Smooth muscle cell (in vitro differentiated cells): ENCODE data around the gene CRAMP1. TPM values are rescaled to one million over a fixed set of nuclear protein-coding genes. Genes with fewer than 3 reads are reported as not detected.

ENCODE experiments used
- DNase-seq: peaks from one replicate; lab custom pipeline; 2025; ENCODE audit not compliant: unreplicated experiment; lab: John Stamatoyannopoulos, UW
- H2AFZ ChIP-seq: fragments of 200-600 bp; sonication (generic); 2 replicates; pipeline ENCODE4 v1.6.0; 2016; ENCODE audit warnings: antibody characterized with exemption, low read depth, mild to moderate bottlenecking
- H3F3A ChIP-seq: fragments of 200-600 bp; sonication (generic); 2 replicates; pipeline ENCODE4 v1.6.0; 2017; ENCODE audit warnings: antibody characterized with exemption, low read depth
- H3K27ac ChIP-seq: fragments of 200-600 bp; sonication (generic); 2 replicates; pipeline ENCODE4 v1.5.1; 2016; ENCODE audit warnings: low read depth, mild to moderate bottlenecking
- H3K27me3 ChIP-seq: fragments of 200-600 bp; sonication (generic); 2 replicates; pipeline ENCODE4 v1.6.1; 2016; ENCODE audit warnings: low read depth, mild to moderate bottlenecking
- H3K36me3 ChIP-seq: fragments of 200-600 bp; sonication (generic); 2 replicates; pipeline ENCODE4 v1.5.1; 2016; ENCODE audit warnings: low read depth
- H3K4me1 ChIP-seq: fragments of 200-600 bp; sonication (generic); 2 replicates; pipeline ENCODE4 v1.5.1; 2016; ENCODE audit warnings: low read depth
- H3K4me2 ChIP-seq: fragments of 200-600 bp; sonication (generic); 2 replicates; pipeline ENCODE4 v1.6.0; 2016; ENCODE audit warnings: mild to moderate bottlenecking
- H3K4me3 ChIP-seq: fragments of 200-600 bp; sonication (generic); 2 replicates; pipeline ENCODE4 v1.5.1; 2016; ENCODE audit warnings: mild to moderate bottlenecking
- H3K79me2 ChIP-seq: fragments of 200-600 bp; sonication (generic); 2 replicates; pipeline ENCODE4 v1.6.0; 2016; ENCODE audit warnings: low read depth, mild to moderate bottlenecking
- H3K9ac ChIP-seq: fragments of 200-600 bp; sonication (generic); 2 replicates; pipeline ENCODE4 v1.6.0; 2016; ENCODE audit warnings: low read depth
- H3K9me3 ChIP-seq: fragments of 200-600 bp; sonication (generic); replicated peaks from 2 replicates; pipeline ENCODE4 v1.5.1; 2016; ENCODE audit warnings: low read depth
- H4K20me1 ChIP-seq: fragments of 200-600 bp; sonication (generic); 2 replicates; pipeline ENCODE4 v1.6.0; 2016; ENCODE audit warnings: low read depth
- CTCF ChIP-seq: fragments of 200-600 bp; sonication (generic); IDR thresholded peaks from 2 replicates; pipeline ENCODE4 v1.5.1; 2017; ENCODE audit warnings: borderline replicate concordance, mild to moderate bottlenecking, antibody characterized with exemption; ENCODE audit not compliant: insufficient read depth, poor library complexity, severe bottlenecking
- WGBS: methylation state at CpG from one replicate; pipeline ENCODE4 v1.1.7; 2016; ENCODE audit warnings: low lambda C conversion rate; 5-methylcytosine and 5-hydroxymethylcytosine counted together
- polyA plus RNA-seq: library from polyadenylated mRNA; unstranded; fragments of >200 nt; fragmentation: Nextera tagmentation; extraction: Ambion mirVana; gene quantifications from 2 replicates; pipeline ENCODE4 v1.2.1, GENCODE V29; 2016
- total RNA-seq: library from RNA; depleted of rRNA; stranded (reverse); fragments of >200 nt; gene quantifications from 2 replicates; pipeline ENCODE4 v1.2.3, GENCODE V29; 2014

Gene CRAMP1
- total and polyA plus RNA-seq, 2 experiments from 2014 or later: 7.9 to 16.5 TPM

- Histone ChIP-seq H2AFZ (no peak overlapping the region), H3K9ac (no peak overlapping the region), H3K4me1 (no peaks in the 10 kb centered on the region), H3K27ac (no peak overlapping the region), H3K9me3 (no peaks in the 10 kb centered on the region), H3K79me2 (peaks cover 40% of the 10 kb centered on the region), H3F3A (no peaks in the 10 kb centered on the region), H3K36me3 (peaks cover 6% of the 10 kb centered on the region), H4K20me1 (peaks cover 79% of the 10 kb centered on the region), H3K4me3 (no peak overlapping the region), H3K27me3 (no peaks in the 10 kb centered on the region), H3K4me2 (no peak overlapping the region)
- no peak for DNase-seq
- WGBS: 62% methylated on average over 13 of the region's 13 CpGs
- TF ChIP-seq CTCF: no peak
These were observed 22.9 kb downstream of the CRAMP1 start for GRCh38 chr16:1635070-1635469.

DNA sequence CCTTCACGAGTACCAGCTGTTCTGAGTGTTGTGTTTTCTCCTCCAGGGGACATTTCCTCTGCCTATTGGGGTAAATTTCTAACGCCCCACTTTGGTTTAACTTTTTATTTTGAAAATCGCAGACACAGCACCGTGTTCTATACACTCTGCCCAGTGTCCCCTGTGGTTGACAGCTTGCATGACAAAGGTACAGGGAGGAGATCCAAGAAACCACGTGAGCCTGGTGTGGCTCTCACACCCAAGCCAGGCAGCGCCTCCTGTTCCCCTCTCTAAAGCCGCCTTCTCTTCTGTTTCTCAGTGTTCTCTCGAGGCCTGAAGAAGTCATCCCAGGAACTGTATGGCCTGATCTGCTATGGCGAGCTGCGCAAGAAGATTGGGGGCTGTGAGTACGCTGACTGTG lies 25.4 kb downstream of the CRAMP1 start:
- TF ChIP-seq CTCF: no peak
- WGBS: 96% methylated on average over 11 of the region's 11 CpGs
- no peaks in the 10 kb centered on the region for H3K9me3 ChIP-seq
- peaks cover 55% of the 10 kb centered on the region for H4K20me1 ChIP-seq
- no peak overlapping the region for H2AFZ ChIP-seq
- no peak overlapping the region for H3K4me2 ChIP-seq
- H3K4me3 ChIP-seq: no peak overlapping the region
- no peaks in the 10 kb centered on the region for H3K27me3 ChIP-seq
- H3K27ac ChIP-seq: no peak overlapping the region
- no peak overlapping the region for H3K9ac ChIP-seq
- no peaks in the 10 kb centered on the region for H3F3A ChIP-seq
- no peaks in the 10 kb centered on the region for H3K4me1 ChIP-seq
- no peak for DNase-seq
- H3K36me3 ChIP-seq: peaks cover 6% of the 10 kb centered on the region
- H3K79me2 ChIP-seq: peaks cover 27% of the 10 kb centered on the region

- peaks cover 17% of the 10 kb centered on the region for H3K79me2 ChIP-seq
- no peak overlapping the region for H3K4me3 ChIP-seq
- no peak overlapping the region for H3K9ac ChIP-seq
- no peak overlapping the region for H2AFZ ChIP-seq
- 98% methylated on average over 8 of the region's 8 CpGs for WGBS
- no peak overlapping the region for H3K27ac ChIP-seq
- no peak overlapping the region for H3K4me2 ChIP-seq
- no peaks in the 10 kb centered on the region for H3K4me1 ChIP-seq
- H3K36me3 ChIP-seq: peaks cover 2% of the 10 kb centered on the region
- H3K27me3 ChIP-seq: no peaks in the 10 kb centered on the region
- H4K20me1 ChIP-seq: peaks cover 48% of the 10 kb centered on the region
- no peaks in the 10 kb centered on the region for H3F3A ChIP-seq
- TF ChIP-seq CTCF: no peak
- DNase-seq: no peak
- no peaks in the 10 kb centered on the region for H3K9me3 ChIP-seq
These were observed 26.6 kb downstream of the CRAMP1 start for GRCh38 chr16:1638757-1639156.

- no peak overlapping the region for H3K27ac ChIP-seq
- 83% methylated on average over 2 of the region's 2 CpGs for WGBS
- no peaks in the 10 kb centered on the region for H3K36me3 ChIP-seq
These were observed 27.1 kb downstream of the CRAMP1 start for GRCh38 chr16:1639282-1639681.

More at GRCh38 chr16:1639282-1639681, 27.1 kb downstream of the CRAMP1 start:
- no peak overlapping the region for H3K9ac ChIP-seq
- DNase-seq: no peak
- no peak for TF ChIP-seq CTCF
- H3K4me2 ChIP-seq: no peak overlapping the region
- no peaks in the 10 kb centered on the region for H3F3A ChIP-seq
- H4K20me1 ChIP-seq: peaks cover 49% of the 10 kb centered on the region
- H2AFZ ChIP-seq: no peak overlapping the region
- H3K9me3 ChIP-seq: no peaks in the 10 kb centered on the region
- H3K79me2 ChIP-seq: peaks cover 17% of the 10 kb centered on the region
- H3K27me3 ChIP-seq: no peaks in the 10 kb centered on the region
- H3K4me1 ChIP-seq: no peaks in the 10 kb centered on the region
- no peak overlapping the region for H3K4me3 ChIP-seq
